GM12864 (cell line): ENCODE results near the gene HCFC1.
"Not testable (repeated sequence)": the region's sequence is repeated elsewhere in the genome, so short reads cannot be mapped to it uniquely, and the experiment has no call there.

ENCODE experiments used
- DNase-seq: peaks from one replicate; pipeline ENCODE4 v3.0.0-alpha.2; 2011; ENCODE audit warnings: low read depth
- H3K4me3 ChIP-seq: 2 replicates; pipeline ENCODE4 v1.5.1; 2011; ENCODE audit warnings: mild to moderate bottlenecking, low read depth, low read length, control low read depth
- TF ChIP-seq, protein P1 (sequence below): IDR thresholded peaks from 2 replicates; pipeline ENCODE4 v1.5.1; 2011; ENCODE audit warnings: low read depth, mild to moderate bottlenecking, moderate library complexity, low read length, control low read depth, inconsistent platforms; ENCODE audit errors: missing control alignments

The HCFC1 gene

DNA sequence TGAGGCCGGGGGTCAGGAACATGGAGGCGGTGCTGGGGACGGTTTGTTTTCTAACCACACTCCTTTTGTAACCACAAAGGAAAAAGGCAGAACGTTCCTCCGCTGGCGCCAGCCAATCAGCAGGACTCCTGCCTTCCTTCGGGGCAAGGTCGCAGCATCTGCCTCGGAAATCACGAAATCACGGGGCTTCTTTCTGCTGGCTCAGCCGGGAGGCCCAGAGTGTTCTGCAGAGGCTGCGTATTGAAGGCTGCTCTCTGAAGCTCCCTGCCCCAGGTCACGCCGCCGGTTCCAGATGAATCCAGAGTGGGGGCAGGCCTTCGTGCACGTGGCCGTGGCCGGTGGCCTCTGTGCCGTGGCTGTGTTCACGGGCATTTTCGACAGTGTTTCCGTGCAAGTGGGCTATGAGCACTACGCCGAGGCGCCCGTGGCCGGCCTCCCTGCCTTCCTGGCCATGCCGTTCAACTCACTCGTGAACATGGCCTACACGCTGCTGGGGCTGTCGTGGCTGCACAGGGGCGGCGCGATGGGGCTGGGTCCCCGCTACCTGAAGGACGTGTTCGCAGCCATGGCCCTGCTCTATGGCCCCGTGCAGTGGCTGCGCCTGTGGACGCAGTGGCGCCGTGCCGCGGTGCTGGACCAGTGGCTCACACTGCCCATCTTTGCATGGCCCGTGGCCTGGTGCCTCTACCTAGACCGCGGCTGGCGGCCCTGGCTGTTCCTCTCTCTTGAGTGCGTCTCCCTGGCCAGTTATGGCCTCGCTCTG lies 10.3 kb upstream of the HCFC1 start:
- H3K4me3 ChIP-seq = no peak overlapping the region
- TF ChIP-seq, protein P1, sequence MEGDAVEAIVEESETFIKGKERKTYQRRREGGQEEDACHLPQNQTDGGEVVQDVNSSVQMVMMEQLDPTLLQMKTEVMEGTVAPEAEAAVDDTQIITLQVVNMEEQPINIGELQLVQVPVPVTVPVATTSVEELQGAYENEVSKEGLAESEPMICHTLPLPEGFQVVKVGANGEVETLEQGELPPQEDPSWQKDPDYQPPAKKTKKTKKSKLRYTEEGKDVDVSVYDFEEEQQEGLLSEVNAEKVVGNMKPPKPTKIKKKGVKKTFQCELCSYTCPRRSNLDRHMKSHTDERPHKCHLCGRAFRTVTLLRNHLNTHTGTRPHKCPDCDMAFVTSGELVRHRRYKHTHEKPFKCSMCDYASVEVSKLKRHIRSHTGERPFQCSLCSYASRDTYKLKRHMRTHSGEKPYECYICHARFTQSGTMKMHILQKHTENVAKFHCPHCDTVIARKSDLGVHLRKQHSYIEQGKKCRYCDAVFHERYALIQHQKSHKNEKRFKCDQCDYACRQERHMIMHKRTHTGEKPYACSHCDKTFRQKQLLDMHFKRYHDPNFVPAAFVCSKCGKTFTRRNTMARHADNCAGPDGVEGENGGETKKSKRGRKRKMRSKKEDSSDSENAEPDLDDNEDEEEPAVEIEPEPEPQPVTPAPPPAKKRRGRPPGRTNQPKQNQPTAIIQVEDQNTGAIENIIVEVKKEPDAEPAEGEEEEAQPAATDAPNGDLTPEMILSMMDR = no peak
- DNase-seq = no peak

DNA sequence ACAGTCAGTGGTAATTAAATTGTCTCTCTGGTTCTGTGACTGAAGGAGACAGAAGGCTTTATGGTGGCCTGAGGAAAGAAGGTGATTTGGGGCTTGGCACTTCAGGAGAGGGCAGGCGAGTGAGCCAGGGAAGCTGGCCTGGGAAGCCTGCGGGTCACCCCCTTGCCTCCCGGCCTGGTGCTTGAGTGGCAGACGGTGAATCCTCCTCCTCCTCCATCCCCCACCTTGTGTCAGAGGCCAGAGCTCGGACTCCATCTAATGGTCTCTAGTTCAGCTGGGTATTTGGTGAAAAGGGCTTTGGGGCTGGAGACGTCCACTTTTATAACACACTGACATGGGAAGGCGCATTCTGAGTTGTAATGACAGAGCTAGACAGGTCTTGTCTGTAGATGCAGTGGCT lies 9.6 kb upstream of the HCFC1 start:
- DNase-seq = no peak
- TF ChIP-seq, protein P1 = no peak
- no peak overlapping the region for H3K4me3 ChIP-seq

DNA sequence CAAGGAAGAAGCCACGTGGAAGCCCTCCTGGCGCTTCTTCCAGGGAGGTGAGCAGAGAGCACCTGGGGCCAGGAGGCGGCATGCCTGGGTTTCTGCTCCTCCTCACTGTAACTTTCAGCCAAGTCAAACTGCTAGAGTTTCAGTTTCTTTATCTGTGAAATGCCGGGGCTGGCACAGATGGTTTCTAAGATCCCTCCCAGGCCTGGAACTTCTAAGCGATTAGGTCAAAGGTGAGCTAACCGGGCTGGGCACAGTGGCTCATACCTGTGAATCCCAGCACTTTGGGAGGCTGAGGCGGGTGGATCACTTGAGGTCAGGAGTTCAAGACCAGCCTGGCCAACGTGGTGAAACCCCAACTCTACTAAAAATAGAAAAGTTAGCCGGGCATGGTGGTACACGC lies 8.8 kb upstream of the HCFC1 start:
- H3K4me3 ChIP-seq = not testable (repeated sequence)

DNA sequence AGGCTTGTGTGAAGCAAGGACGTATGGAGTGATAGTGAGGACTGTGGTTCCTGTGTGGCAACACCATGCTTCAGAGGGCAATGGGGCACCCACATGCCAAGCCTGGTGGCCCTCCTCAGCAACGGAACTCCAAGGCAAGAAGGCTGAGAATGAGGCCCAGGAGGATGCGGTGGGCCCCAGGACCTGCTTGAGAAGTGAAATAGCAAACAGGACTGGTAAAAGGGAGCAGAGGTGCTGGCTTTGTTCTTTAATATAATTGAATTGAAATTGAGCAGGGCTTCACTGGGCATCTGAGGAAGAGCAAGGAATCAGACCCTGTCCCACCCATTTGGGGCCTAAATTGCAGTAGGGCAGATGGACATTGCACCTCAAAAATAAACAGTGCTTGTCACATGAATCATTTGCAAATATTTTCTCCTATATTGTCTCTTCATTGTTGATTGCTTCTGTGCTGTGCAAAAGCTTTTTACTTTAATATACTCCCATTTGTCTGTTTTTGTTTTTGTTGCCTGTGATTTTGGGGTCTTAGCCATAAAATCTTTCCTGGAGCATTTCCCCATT lies 3.2 kb upstream of the HCFC1 start:
- no peak for DNase-seq
- TF ChIP-seq, protein P1 = no peak
- H3K4me3 ChIP-seq = no peak overlapping the region

More for the DNA sequence above, 8.8 kb upstream of the HCFC1 start:
- DNase-seq = not testable (repeated sequence)

DNA sequence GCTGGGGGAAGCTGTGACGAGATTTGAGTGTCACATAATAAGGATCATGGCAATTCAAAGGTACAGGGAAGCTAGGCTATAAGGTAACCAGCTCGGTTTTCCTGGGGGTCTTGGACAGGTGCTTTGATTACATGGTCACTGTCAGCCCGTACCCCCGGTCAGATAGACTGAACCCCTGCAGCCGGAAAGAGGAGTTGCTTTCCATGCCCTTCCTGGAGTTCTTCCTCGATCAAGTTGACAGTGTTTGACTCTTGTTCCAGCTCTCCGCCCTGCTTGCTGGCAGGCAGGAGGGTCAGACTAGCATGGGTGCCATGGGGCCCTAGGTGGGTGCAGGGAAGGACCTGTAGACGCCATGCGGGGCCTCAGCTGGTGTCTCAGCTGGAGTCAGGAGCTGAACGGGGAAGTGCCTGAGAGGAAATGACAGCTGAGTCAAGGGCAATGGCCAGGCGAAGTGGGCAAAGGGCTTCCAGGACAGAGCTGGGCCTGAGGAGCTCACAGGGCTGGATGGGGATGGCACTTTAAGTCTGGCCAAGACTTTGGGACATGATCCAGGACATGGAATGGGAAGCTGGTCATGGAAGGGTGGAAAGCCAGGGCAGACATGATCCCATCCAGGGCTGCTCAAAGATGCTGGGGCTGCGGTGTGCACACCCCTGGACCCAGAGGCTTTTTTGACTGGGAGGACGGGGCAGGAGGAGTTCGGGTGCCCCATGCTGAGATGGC lies 2.5 kb upstream of the HCFC1 start:
- TF ChIP-seq, protein P1 = no peak
- no peak overlapping the region for H3K4me3 ChIP-seq
- DNase-seq = no peak

DNA sequence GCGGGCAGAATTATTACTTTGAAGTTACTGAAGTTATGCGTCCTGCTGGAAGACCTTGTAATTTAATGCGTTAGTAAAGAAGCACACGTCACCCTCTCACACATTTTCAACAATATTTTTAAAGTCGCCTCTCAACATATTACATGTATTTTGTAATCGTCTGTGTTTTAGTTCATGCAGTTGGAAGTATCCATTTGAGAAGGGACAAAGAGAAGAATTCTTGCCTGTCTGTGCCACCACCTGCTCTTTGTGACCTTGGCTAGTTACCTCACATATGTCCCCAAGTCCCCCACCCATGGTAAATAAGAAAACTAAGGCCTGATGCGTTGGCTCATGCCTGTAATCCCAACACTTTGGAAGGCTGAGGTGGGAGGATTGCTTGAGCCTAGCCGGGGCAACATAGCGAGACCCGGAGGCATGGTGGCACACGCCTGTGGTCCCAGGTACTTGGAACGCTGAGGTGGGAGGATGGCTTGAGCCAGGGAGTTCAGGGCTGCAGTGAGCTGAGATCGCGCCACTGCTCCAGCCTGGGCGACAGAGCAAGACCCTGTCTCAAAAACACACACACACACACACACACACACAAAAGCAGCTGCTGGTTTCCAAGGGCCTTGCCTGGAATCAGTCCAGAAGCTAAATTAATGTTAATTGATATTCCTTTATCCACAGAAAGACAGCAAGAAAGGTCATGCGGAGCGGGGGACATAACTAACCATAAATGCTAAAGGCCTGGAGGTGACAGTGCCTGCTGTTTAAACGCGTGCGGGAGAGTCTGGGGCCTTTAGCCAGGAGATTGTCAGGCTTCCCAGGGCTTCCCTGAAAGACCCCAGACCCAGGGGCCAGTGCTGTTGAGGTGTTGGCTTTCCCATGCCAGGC lies 1.7 kb upstream of the HCFC1 start:
- TF ChIP-seq, protein P1 = no peak
- peak overlapping the region; percentile 97 for H3K4me3 ChIP-seq
- DNase-seq = no peak
